ENCODE data around the gene CASP4. TPM values are rescaled to one million over a fixed set of nuclear protein-coding genes. Genes with fewer than 3 reads are reported as not detected.
"Not testable (repeated sequence)": the region's sequence is repeated elsewhere in the genome, so short reads cannot be mapped to it uniquely, and the experiment has no call there.

CASP4 gene
- total RNA-seq, 2 donors from 2014 or later: 72.7 to 199 TPM

DNA sequence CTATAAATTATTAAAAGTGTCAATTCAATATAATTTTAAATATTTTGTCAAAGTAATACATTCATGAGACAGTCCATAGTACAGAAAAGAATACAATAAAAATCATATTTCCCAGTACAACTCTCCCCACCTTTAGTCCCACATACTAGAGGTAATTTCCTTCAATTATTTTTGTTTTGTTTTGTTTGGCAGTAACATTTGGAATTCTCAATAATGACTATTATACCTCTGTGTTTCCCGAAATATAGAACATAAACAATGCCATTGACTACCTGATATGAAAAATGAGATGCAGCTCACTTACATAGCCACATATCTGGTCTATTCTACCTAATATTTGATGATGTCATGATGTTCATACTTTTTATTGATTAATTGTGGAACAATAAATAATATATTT, 24.4 kb upstream of the CASP4 start:
- no peaks in the 10 kb centered on the region for H3K27me3 ChIP-seq (replicated peaks; ENCODE audit: insufficient read depth)
- TF ChIP-seq, protein P1, sequence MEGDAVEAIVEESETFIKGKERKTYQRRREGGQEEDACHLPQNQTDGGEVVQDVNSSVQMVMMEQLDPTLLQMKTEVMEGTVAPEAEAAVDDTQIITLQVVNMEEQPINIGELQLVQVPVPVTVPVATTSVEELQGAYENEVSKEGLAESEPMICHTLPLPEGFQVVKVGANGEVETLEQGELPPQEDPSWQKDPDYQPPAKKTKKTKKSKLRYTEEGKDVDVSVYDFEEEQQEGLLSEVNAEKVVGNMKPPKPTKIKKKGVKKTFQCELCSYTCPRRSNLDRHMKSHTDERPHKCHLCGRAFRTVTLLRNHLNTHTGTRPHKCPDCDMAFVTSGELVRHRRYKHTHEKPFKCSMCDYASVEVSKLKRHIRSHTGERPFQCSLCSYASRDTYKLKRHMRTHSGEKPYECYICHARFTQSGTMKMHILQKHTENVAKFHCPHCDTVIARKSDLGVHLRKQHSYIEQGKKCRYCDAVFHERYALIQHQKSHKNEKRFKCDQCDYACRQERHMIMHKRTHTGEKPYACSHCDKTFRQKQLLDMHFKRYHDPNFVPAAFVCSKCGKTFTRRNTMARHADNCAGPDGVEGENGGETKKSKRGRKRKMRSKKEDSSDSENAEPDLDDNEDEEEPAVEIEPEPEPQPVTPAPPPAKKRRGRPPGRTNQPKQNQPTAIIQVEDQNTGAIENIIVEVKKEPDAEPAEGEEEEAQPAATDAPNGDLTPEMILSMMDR (IDR thresholded peaks at IDR 0.05): no peak
- H3K9me3 ChIP-seq: peaks cover 4% of the 10 kb centered on the region
- DNase-seq (ENCODE audit: low spot score) (no peak), ATAC-seq (ENCODE audit: insufficient number of reproducible peaks, low FRiP score, low read depth) (no peak)
- H3K36me3 ChIP-seq: no peaks in the 10 kb centered on the region
- no peak overlapping the region for H3K27ac ChIP-seq
- no peak overlapping the region for H3K4me3 ChIP-seq
- H3K4me1 ChIP-seq (ENCODE audit: control insufficient read depth in 1 of 2, low read depth in 2 of 2): no peaks in the 10 kb centered on the region

DNA sequence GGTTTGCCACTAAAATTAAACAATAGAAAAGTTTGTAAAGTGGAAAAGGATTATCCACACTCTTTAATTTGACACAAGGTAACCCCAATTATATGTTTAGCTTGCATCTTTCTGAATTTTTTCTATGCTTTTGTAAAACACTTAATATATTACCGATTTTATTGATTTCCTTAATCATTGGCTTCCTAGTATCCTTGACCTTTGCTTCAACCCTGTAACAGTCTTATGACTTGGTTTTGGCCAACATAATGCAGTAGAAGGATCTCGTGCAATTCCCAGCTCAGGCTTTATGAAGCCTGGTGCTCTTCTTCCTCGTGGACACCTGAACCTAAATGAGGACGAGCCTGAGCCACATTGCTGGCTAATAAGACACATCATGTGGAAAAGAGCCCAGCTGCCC, 23.6 kb upstream of the CASP4 start:
- H3K36me3 ChIP-seq: no peaks in the 10 kb centered on the region
- H3K4me1 ChIP-seq (ENCODE audit: control insufficient read depth in 1 of 2, low read depth in 2 of 2): no peaks in the 10 kb centered on the region
- no peak overlapping the region for H3K4me3 ChIP-seq
- TF ChIP-seq, protein P1 (IDR thresholded peaks at IDR 0.05): no peak
- no peak overlapping the region for H3K27ac ChIP-seq
- ATAC-seq (ENCODE audit: insufficient number of reproducible peaks, low FRiP score, low read depth) (no peak), DNase-seq (ENCODE audit: low spot score) (no peak)
- peaks cover 4% of the 10 kb centered on the region for H3K9me3 ChIP-seq
- no peaks in the 10 kb centered on the region for H3K27me3 ChIP-seq (replicated peaks; ENCODE audit: insufficient read depth)

DNA sequence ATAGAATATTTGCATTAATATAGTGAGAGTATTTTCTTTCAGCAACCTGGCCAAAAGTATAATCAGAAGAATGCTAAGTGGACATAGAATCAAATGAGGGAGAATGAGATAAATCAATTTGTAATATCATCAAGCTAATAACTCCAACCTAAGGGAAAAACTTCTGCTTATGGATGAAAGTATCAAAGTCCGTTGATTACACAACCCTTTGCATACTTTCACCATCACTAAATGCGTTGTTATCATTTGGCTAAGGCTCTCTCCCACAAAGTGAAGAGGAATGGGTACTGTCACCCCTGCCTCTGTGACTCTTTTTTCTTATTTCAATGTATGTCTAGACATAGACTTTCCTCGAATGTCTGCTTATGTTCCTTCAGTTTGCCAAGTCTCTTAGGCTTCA, 16.4 kb upstream of the CASP4 start:
- ATAC-seq (ENCODE audit: insufficient number of reproducible peaks, low FRiP score, low read depth): no peak
- peaks cover 4% of the 10 kb centered on the region for H3K9me3 ChIP-seq
- H3K36me3 ChIP-seq: no peaks in the 10 kb centered on the region
- H3K4me3 ChIP-seq: no peak overlapping the region
- no peaks in the 10 kb centered on the region for H3K4me1 ChIP-seq (ENCODE audit: control insufficient read depth in 1 of 2, low read depth in 2 of 2)
- H3K27me3 ChIP-seq (replicated peaks; ENCODE audit: insufficient read depth): no peaks in the 10 kb centered on the region
- H3K27ac ChIP-seq: no peak overlapping the region
- TF ChIP-seq, protein P1 (IDR thresholded peaks at IDR 0.05): no peak
- DNase-seq (ENCODE audit: low spot score): no peak

DNA sequence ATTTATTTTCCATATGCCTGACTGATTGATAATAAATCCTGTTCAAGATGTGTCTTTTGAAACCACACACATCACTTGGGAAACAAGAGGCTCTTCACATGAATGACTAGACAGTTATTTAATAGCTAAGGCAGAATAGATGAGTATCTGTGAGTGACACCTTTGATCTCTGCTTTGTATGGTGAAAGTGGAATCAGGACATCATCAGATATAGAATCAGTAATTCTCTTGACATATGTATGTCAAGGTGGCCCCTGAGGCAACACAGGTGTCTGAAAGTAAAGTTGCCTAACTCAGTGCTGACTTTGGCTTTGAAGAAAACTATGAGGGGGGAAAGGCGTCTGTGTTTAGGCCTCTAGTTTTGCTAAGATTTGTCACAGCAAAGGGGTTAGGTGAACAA, 11.5 kb upstream of the CASP4 start:
- no peaks in the 10 kb centered on the region for H3K4me1 ChIP-seq (ENCODE audit: control insufficient read depth in 1 of 2, low read depth in 2 of 2)
- H3K36me3 ChIP-seq: no peaks in the 10 kb centered on the region
- ATAC-seq (ENCODE audit: insufficient number of reproducible peaks, low FRiP score, low read depth): no peak
- TF ChIP-seq, protein P1 (IDR thresholded peaks at IDR 0.05): no peak
- H3K9me3 ChIP-seq: no peaks in the 10 kb centered on the region
- H3K27ac ChIP-seq: no peak overlapping the region
- no peak for DNase-seq (ENCODE audit: low spot score)
- no peaks in the 10 kb centered on the region for H3K27me3 ChIP-seq (replicated peaks; ENCODE audit: insufficient read depth)
- H3K4me3 ChIP-seq: no peak overlapping the region

DNA sequence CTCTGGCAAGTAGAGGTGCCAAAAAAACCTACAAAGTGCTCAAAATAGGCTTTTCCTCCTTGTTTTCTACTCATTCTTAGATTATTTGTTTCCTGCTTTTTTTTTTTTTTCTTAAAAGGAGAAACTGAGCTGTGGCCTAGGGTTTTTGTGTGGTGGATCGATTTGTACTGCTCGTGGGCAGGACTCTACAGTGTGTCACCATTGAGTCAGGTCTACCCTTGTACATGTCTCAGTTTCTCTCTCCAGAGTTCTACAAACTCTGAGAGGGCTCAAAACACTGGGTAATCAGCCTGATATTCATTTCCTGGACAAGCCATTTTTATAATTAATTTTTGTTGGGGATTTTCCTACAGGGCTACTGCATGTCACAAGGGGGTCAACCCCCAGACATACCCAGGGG, 5.2 kb upstream of the CASP4 start:
- TF ChIP-seq, protein P1 (IDR thresholded peaks at IDR 0.05): no peak
- no peaks in the 10 kb centered on the region for H3K27me3 ChIP-seq (replicated peaks; ENCODE audit: insufficient read depth)
- H3K4me3 ChIP-seq: no peak overlapping the region
- ATAC-seq (ENCODE audit: insufficient number of reproducible peaks, low FRiP score, low read depth) (no peak), DNase-seq (ENCODE audit: low spot score) (no peak)
- peaks cover 0 to 6% of the 10 kb centered on the region in 2 donors for H3K4me1 ChIP-seq (ENCODE audit: control insufficient read depth in 1 of 2, low read depth in 2 of 2)
- H3K9me3 ChIP-seq: no peaks in the 10 kb centered on the region
- no peaks in the 10 kb centered on the region for H3K36me3 ChIP-seq
- H3K27ac ChIP-seq: no peak overlapping the region

DNA sequence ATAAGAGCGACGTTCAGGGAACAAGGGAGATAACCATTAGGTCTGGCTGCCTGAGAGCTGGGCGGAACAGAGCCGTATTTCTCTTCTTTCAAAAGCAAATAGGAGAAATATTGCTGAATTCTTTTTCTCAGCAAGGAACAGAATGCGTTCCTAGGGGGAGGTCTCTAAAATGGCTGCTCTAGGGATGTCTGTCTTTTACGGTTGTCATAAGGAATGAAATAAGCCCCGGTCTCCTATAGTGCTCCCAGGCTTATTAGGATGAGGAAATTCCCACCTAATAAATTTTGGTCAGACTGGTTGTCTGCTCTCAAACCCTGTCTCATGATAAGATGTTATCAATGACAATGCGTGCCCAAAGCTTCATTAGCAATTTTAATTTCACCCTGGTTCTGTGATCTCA, 4.5 kb upstream of the CASP4 start:
- H3K36me3 ChIP-seq; ATAC-seq (ENCODE audit: insufficient number of reproducible peaks, low FRiP score, low read depth); H3K27ac ChIP-seq; H3K27me3 ChIP-seq (replicated peaks; ENCODE audit: insufficient read depth); H3K4me3 ChIP-seq; DNase-seq (ENCODE audit: low spot score); H3K9me3 ChIP-seq; H3K4me1 ChIP-seq (ENCODE audit: control insufficient read depth in 1 of 2, low read depth in 2 of 2): not testable (repeated sequence)

Data from thoracic aorta (tissue), 2 donors.